ENCODE results near the gene NKX1-2.
A peak's percentile ranks its signal among the peaks of the same experiment; 100 is the strongest.

NKX1-2 gene

DNA sequence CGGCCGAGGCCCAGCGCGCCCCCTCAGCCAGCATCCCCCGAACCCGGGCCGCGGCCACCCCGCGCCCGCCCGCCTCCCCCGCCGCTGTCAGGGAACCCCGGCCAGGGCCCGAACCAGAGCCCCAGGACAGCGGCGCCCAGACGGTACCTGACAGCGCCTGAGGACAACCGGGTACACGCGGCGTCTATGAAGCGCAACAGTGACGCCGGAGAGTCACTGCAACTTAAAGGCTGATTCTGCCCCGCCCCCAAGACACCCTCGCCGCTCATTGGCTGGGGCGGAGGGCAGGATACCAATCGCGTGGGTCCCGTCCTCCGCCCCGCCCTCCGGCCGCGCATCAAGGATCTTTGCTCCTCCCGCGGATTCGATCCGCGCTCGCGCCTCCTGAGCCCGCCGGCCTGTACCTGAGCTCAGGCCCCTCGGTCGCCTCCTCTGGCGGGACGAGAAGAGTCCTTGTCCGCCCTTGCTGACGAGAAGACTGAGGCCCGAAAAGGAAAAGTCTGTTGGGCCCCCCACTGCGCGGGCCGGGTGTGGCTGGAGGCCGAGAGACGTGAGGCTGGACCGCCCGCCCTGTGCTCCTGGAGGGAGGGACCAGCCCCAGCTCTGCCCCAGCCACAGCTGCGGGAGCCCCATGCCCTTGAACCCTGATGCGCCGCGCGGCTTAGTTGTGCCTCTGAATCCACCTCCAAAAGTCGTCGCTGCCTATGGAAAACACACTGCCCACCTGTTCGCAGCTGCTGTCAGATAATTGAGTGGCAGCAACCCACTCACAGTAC is 30.9 kb downstream of the NKX1-2 start, which contains the start of gene OAT:
TSS of gene OAT (minus strand) at position 198 of the 776 bp plus-strand sequence. CDS start 6,752 bp downstream, outside the sequence.
- no peak within 1 kb of the TSS for H3K27ac ChIP-seq (ENCODE audit: low read length)
- H3K36me3 ChIP-seq (ENCODE audit: control insufficient read depth, insufficient read depth, low read length): no peaks in the 10 kb centered on the region
- WGBS (ENCODE audit: insufficient coverage, insufficient read length): no CpG with 5 or more reads among the region's 70 CpGs
- H3K9me3 ChIP-seq (ENCODE audit: control insufficient read depth, insufficient read depth, low read length): no peaks in the 10 kb centered on the region
- no peaks in the 10 kb centered on the region for H3K27me3 ChIP-seq (ENCODE audit: control insufficient read depth, insufficient read depth, low read length)
- peak; percentile 93 for DNase-seq (ENCODE audit: low read depth, low spot score)
- peak within 1 kb of the TSS; percentile 73 for H3K4me3 ChIP-seq (ENCODE audit: low read length)
- no peaks in the 10 kb centered on the region for H3K4me1 ChIP-seq (ENCODE audit: control insufficient read depth, insufficient read depth, low read length)

- DNase-seq (ENCODE audit: low read depth, low spot score): no peak
- Histone ChIP-seq H3K4me3 (ENCODE audit: low read length) (peak overlapping the region; percentile 73), H3K9me3 (ENCODE audit: control insufficient read depth, insufficient read depth, low read length) (no peaks in the 10 kb centered on the region), H3K27me3 (ENCODE audit: control insufficient read depth, insufficient read depth, low read length) (no peaks in the 10 kb centered on the region), H3K27ac (ENCODE audit: low read length) (no peak overlapping the region), H3K36me3 (ENCODE audit: control insufficient read depth, insufficient read depth, low read length) (no peaks in the 10 kb centered on the region), H3K4me1 (ENCODE audit: control insufficient read depth, insufficient read depth, low read length) (no peaks in the 10 kb centered on the region)
- WGBS (ENCODE audit: insufficient coverage, insufficient read length): no CpG with 5 or more reads among the region's 64 CpGs
Measured at GRCh38 chr10:124417895-124418725, 31.7 kb downstream of the NKX1-2 start.

DNA sequence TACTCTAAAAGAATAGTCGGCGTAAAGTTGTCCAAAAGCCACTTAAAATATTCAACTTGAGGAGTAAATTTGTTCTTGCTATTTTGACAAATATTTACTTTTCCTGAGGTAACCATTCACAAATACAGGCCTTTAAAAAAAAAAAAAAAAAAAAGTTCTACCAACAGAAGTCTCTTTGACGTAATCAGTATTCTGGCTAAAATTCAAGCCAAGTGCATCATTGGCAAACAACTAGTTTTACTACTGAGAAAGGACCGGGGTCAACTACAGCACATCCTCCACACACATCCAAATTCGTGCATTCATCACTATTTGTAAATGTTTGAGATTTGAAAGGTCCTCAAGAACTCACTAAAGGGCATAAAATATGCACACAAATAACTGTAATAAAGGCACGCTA is 33.1 kb downstream of the NKX1-2 start:
- no peaks in the 10 kb centered on the region for H3K4me1 ChIP-seq (ENCODE audit: control insufficient read depth, insufficient read depth, low read length)
- no peak overlapping the region for H3K4me3 ChIP-seq (ENCODE audit: low read length)
- H3K36me3 ChIP-seq (ENCODE audit: control insufficient read depth, insufficient read depth, low read length): no peaks in the 10 kb centered on the region
- DNase-seq (ENCODE audit: low read depth, low spot score): no peak
- H3K27me3 ChIP-seq (ENCODE audit: control insufficient read depth, insufficient read depth, low read length): no peaks in the 10 kb centered on the region
- no peak overlapping the region for H3K27ac ChIP-seq (ENCODE audit: low read length)
- no peaks in the 10 kb centered on the region for H3K9me3 ChIP-seq (ENCODE audit: control insufficient read depth, insufficient read depth, low read length)
- no CpG with 5 or more reads among the region's 6 CpGs for WGBS (ENCODE audit: insufficient coverage, insufficient read length)

DNA sequence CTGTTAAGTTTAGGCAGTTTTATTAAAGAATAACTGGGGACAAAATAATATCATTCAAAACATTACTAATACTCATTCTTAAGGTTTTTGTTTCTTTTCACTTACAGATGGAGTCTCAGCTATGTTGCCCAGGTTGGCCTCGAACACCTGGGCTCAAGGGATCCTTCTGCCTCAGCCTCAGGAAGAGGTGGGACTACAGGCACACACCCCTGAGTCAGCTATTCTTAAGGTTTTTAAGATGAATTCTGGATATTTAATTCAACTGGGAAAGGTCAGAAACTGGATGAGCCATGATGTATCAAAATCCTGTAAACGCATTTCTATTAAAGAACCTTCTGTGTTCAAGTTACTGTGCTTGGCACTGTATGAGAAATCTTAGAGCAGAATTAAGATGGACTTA is 34.6 kb downstream of the NKX1-2 start:
- Histone ChIP-seq H3K4me3 (ENCODE audit: low read length) (no peak overlapping the region), H3K36me3 (ENCODE audit: control insufficient read depth, insufficient read depth, low read length) (no peaks in the 10 kb centered on the region), H3K27me3 (ENCODE audit: control insufficient read depth, insufficient read depth, low read length) (no peaks in the 10 kb centered on the region), H3K27ac (ENCODE audit: low read length) (no peak overlapping the region), H3K4me1 (ENCODE audit: control insufficient read depth, insufficient read depth, low read length) (no peaks in the 10 kb centered on the region), H3K9me3 (ENCODE audit: control insufficient read depth, insufficient read depth, low read length) (no peaks in the 10 kb centered on the region)
- WGBS (ENCODE audit: insufficient coverage, insufficient read length): no CpG with 5 or more reads among the region's 2 CpGs
- DNase-seq (ENCODE audit: low read depth, low spot score): no peak

DNA sequence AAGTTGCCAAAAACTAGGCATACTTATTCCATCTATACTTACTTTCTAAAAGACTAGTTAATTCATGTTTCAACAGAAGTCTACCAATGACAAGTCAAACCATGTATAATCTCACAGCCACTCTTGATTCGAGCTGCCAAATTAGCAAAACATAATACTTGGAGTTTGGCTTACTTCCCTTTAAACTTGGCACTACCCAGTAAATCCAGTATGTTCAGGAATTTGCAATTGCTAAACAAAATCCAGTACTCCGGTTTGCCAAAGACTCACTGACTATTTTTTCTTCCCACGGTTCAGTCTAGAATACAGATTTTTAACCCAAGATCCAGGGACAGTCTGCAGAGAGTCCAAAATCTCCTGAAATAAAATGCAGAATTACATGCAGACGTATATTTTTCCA is 35.8 kb downstream of the NKX1-2 start:
- Histone ChIP-seq H3K9me3 (ENCODE audit: control insufficient read depth, insufficient read depth, low read length) (no peaks in the 10 kb centered on the region), H3K27ac (ENCODE audit: low read length) (no peak overlapping the region), H3K36me3 (ENCODE audit: control insufficient read depth, insufficient read depth, low read length) (0 out of 2 replicates have a peak, but pooled peaks cover 2% of the 10 kb centered on the region), H3K4me1 (ENCODE audit: control insufficient read depth, insufficient read depth, low read length) (no peaks in the 10 kb centered on the region), H3K27me3 (ENCODE audit: control insufficient read depth, insufficient read depth, low read length) (no peaks in the 10 kb centered on the region), H3K4me3 (ENCODE audit: low read length) (no peak overlapping the region)
- no CpG with 5 or more reads among the region's 4 CpGs for WGBS (ENCODE audit: insufficient coverage, insufficient read length)
- no peak for DNase-seq (ENCODE audit: low read depth, low spot score)

DNA sequence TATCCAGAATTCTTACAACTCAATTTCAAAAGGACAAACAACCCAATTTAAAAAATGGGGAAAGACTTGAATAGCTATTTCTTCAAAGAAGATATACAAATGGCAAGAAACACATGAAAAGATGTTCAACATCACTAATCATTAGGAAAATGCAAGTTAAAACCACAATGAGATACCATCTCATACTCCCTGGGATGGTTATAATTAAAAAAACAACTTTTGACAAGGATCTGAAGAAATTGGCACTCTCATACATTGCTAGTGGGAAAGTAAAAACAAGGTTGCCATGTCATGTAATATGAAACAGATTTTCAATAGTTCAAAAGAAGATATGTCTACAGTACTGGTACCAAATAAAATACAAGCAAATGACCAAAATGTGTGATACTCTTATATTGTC is 40.1 kb downstream of the NKX1-2 start:
- Histone ChIP-seq H3K27me3 (ENCODE audit: control insufficient read depth, insufficient read depth, low read length) (no peaks in the 10 kb centered on the region), H3K36me3 (ENCODE audit: control insufficient read depth, insufficient read depth, low read length) (peaks cover 12% of the 10 kb centered on the region; the same call in 1 of the 2 replicates), H3K27ac (ENCODE audit: low read length) (no peak overlapping the region), H3K9me3 (ENCODE audit: control insufficient read depth, insufficient read depth, low read length) (no peaks in the 10 kb centered on the region), H3K4me3 (ENCODE audit: low read length) (no peak overlapping the region), H3K4me1 (ENCODE audit: control insufficient read depth, insufficient read depth, low read length) (no peaks in the 10 kb centered on the region)
- DNase-seq (ENCODE audit: low read depth, low spot score): no peak

DNA sequence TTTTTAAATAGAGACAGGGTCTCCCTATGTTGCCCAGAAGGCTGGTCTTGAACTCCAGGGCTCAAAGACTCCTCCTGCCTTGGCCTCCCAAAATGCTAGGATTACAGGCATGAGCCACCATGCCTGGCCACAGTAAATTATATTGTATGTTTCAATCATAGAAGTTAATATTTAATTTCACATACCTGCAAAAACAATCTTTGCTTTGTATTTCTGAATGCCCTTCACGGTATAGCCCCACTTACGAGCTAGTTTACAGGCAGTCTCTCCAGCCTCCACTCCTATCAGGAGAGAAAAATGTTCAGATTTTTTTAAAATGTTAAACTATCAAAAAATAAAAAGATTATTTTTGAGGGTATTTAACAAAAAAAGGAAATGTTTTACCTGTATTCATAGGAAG is 41.5 kb downstream of the NKX1-2 start:
- no CpG with 5 or more reads among the region's 2 CpGs for WGBS (ENCODE audit: insufficient coverage, insufficient read length)
- no peaks in the 10 kb centered on the region; the same call in 1 of the 2 replicates for H3K27me3 ChIP-seq (ENCODE audit: control insufficient read depth, insufficient read depth, low read length)
- H3K36me3 ChIP-seq (ENCODE audit: control insufficient read depth, insufficient read depth, low read length): peaks cover 15% of the 10 kb centered on the region; the same call in 1 of the 2 replicates
- H3K9me3 ChIP-seq (ENCODE audit: control insufficient read depth, insufficient read depth, low read length): no peaks in the 10 kb centered on the region
- H3K4me1 ChIP-seq (ENCODE audit: control insufficient read depth, insufficient read depth, low read length): no peaks in the 10 kb centered on the region
- H3K4me3 ChIP-seq (ENCODE audit: low read length): no peak overlapping the region
- H3K27ac ChIP-seq (ENCODE audit: low read length): no peak overlapping the region
- no peak for DNase-seq (ENCODE audit: low read depth, low spot score)

DNA sequence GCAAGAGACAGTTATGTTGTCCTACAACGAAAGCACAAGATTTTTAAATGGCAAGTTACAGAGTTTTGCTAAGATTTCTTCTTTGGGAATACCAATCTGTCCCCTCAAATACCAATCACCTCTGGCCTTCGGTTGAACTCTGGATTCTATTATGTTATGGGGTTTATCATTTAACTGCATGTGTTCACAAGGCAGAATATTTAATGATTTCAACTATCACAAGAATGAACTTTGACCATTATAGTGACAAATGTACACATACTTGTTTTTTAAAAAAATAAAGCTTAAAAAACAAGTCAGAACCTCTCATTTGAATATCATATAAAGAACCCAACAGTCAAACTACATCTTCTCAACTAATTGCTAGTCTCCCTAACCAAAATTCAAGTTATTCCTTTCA is 42.4 kb downstream of the NKX1-2 start:
- no peak for DNase-seq (ENCODE audit: low read depth, low spot score)
- Histone ChIP-seq H3K4me1 (ENCODE audit: control insufficient read depth, insufficient read depth, low read length) (no peaks in the 10 kb centered on the region), H3K4me3 (ENCODE audit: low read length) (no peak overlapping the region), H3K36me3 (ENCODE audit: control insufficient read depth, insufficient read depth, low read length) (peaks cover 17% of the 10 kb centered on the region; the same call in 1 of the 2 replicates), H3K27ac (ENCODE audit: low read length) (no peak overlapping the region), H3K27me3 (ENCODE audit: control insufficient read depth, insufficient read depth, low read length) (no peaks in the 10 kb centered on the region; the same call in 1 of the 2 replicates), H3K9me3 (ENCODE audit: control insufficient read depth, insufficient read depth, low read length) (no peaks in the 10 kb centered on the region)
- WGBS (ENCODE audit: insufficient coverage, insufficient read length): no CpG with 5 or more reads among the region's 2 CpGs

GRCh38 chr10:124403548-124403947 is 46.3 kb downstream of the NKX1-2 start:
- no peaks in the 10 kb centered on the region for H3K9me3 ChIP-seq (ENCODE audit: control insufficient read depth, insufficient read depth, low read length)
- H3K27ac ChIP-seq (ENCODE audit: low read length): no peak overlapping the region
- WGBS (ENCODE audit: insufficient coverage, insufficient read length): no CpG with 5 or more reads among the region's 8 CpGs
- H3K4me1 ChIP-seq (ENCODE audit: control insufficient read depth, insufficient read depth, low read length): no peaks in the 10 kb centered on the region
- peaks cover 19% of the 10 kb centered on the region; the same call in 1 of the 2 replicates for H3K36me3 ChIP-seq (ENCODE audit: control insufficient read depth, insufficient read depth, low read length)
- H3K27me3 ChIP-seq (ENCODE audit: control insufficient read depth, insufficient read depth, low read length): no peaks in the 10 kb centered on the region; the same call in 1 of the 2 replicates
- no peak overlapping the region for H3K4me3 ChIP-seq (ENCODE audit: low read length)
- peak; percentile 81 for DNase-seq (ENCODE audit: low read depth, low spot score)

- no peak for DNase-seq (ENCODE audit: low read depth, low spot score)
- H3K4me1 ChIP-seq (ENCODE audit: control insufficient read depth, insufficient read depth, low read length): no peaks in the 10 kb centered on the region
- WGBS (ENCODE audit: insufficient coverage, insufficient read length): no CpG with 5 or more reads among the region's 2 CpGs
- no peak overlapping the region for H3K27ac ChIP-seq (ENCODE audit: low read length)
- H3K9me3 ChIP-seq (ENCODE audit: control insufficient read depth, insufficient read depth, low read length): no peaks in the 10 kb centered on the region
- H3K27me3 ChIP-seq (ENCODE audit: control insufficient read depth, insufficient read depth, low read length): no peaks in the 10 kb centered on the region; the same call in 1 of the 2 replicates
- no peak overlapping the region for H3K4me3 ChIP-seq (ENCODE audit: low read length)
- peaks cover 19% of the 10 kb centered on the region; the same call in 1 of the 2 replicates for H3K36me3 ChIP-seq (ENCODE audit: control insufficient read depth, insufficient read depth, low read length)
Measured at GRCh38 chr10:124402273-124402672, 47.6 kb downstream of the NKX1-2 start.
